ENCODE measurements around the gene SHISA6.

The SHISA6 gene

GRCh38 chr17:11292491-11292890, 51.5 kb downstream of the SHISA6 start:
- H3K79me2 ChIP-seq (ENCODE audit: insufficient read depth, low read length), result no peaks in the 10 kb centered on the region
- H3K27me3 ChIP-seq (ENCODE audit: insufficient read depth, low read length), result no peaks in the 10 kb centered on the region
- H3F3A ChIP-seq (ENCODE audit: insufficient read depth, low read length), result no peaks in the 10 kb centered on the region
- H3K36me3 ChIP-seq (ENCODE audit: insufficient read depth, low read length), result no peaks in the 10 kb centered on the region
- no peak overlapping the region for H2AFZ ChIP-seq (ENCODE audit: low read length)
- H3K4me3 ChIP-seq (ENCODE audit: low read depth, low read length, poor library complexity, severe bottlenecking), result no peak overlapping the region
- H3K9me3 ChIP-seq (ENCODE audit: low read length), result no peaks in the 10 kb centered on the region
- no peaks in the 10 kb centered on the region for H4K20me1 ChIP-seq (ENCODE audit: insufficient read depth, low read length)
- H3K4me2 ChIP-seq (ENCODE audit: low read length), result no peak overlapping the region
- no peaks in the 10 kb centered on the region for H3K4me1 ChIP-seq (ENCODE audit: insufficient read depth, low read length, severe bottlenecking)
- no peak overlapping the region for H3K9ac ChIP-seq (ENCODE audit: low read length)
- no peak overlapping the region for H3K27ac ChIP-seq (ENCODE audit: low read depth, low read length, poor library complexity, severe bottlenecking)
- no peaks in the 10 kb centered on the region for H3K9me2 ChIP-seq (ENCODE audit: low read depth, low read length)
- TF ChIP-seq EZH2 (IDR thresholded peaks at IDR 0.05; ENCODE audit: borderline replicate concordance, low read length) (no peak), CTCF (IDR thresholded peaks at IDR 0.05; ENCODE audit: low read length) (no peak)

GRCh38 chr17:11293480-11293879, 52.5 kb downstream of the SHISA6 start:
- Histone ChIP-seq H3K9ac (ENCODE audit: low read length) (no peak overlapping the region), H3K9me2 (ENCODE audit: low read depth, low read length) (no peaks in the 10 kb centered on the region), H3K27me3 (ENCODE audit: insufficient read depth, low read length) (no peaks in the 10 kb centered on the region), H3K36me3 (ENCODE audit: insufficient read depth, low read length) (no peaks in the 10 kb centered on the region), H3K4me2 (ENCODE audit: low read length) (no peak overlapping the region), H3K79me2 (ENCODE audit: insufficient read depth, low read length) (no peaks in the 10 kb centered on the region), H3F3A (ENCODE audit: insufficient read depth, low read length) (no peaks in the 10 kb centered on the region), H4K20me1 (ENCODE audit: insufficient read depth, low read length) (no peaks in the 10 kb centered on the region), H3K4me3 (ENCODE audit: low read depth, low read length, poor library complexity, severe bottlenecking) (no peak overlapping the region), H3K9me3 (ENCODE audit: low read length) (no peaks in the 10 kb centered on the region), H2AFZ (ENCODE audit: low read length) (no peak overlapping the region), H3K27ac (ENCODE audit: low read depth, low read length, poor library complexity, severe bottlenecking) (no peak overlapping the region), H3K4me1 (ENCODE audit: insufficient read depth, low read length, severe bottlenecking) (no peaks in the 10 kb centered on the region)
- TF ChIP-seq EZH2 (IDR thresholded peaks at IDR 0.05; ENCODE audit: borderline replicate concordance, low read length), result no peak
- TF ChIP-seq CTCF (IDR thresholded peaks at IDR 0.05; ENCODE audit: low read length), result no peak

GRCh38 chr17:11294826-11295225, 53.8 kb downstream of the SHISA6 start:
- Histone ChIP-seq H3K9ac (ENCODE audit: low read length) (no peak overlapping the region), H4K20me1 (ENCODE audit: insufficient read depth, low read length) (no peaks in the 10 kb centered on the region), H3K27me3 (ENCODE audit: insufficient read depth, low read length) (no peaks in the 10 kb centered on the region), H3K36me3 (ENCODE audit: insufficient read depth, low read length) (no peaks in the 10 kb centered on the region), H3K4me2 (ENCODE audit: low read length) (no peak overlapping the region), H3K9me3 (ENCODE audit: low read length) (no peaks in the 10 kb centered on the region), H3K27ac (ENCODE audit: low read depth, low read length, poor library complexity, severe bottlenecking) (no peak overlapping the region), H3K4me3 (ENCODE audit: low read depth, low read length, poor library complexity, severe bottlenecking) (no peak overlapping the region), H3K9me2 (ENCODE audit: low read depth, low read length) (no peaks in the 10 kb centered on the region), H2AFZ (ENCODE audit: low read length) (no peak overlapping the region), H3K4me1 (ENCODE audit: insufficient read depth, low read length, severe bottlenecking) (no peaks in the 10 kb centered on the region), H3F3A (ENCODE audit: insufficient read depth, low read length) (no peaks in the 10 kb centered on the region), H3K79me2 (ENCODE audit: insufficient read depth, low read length) (no peaks in the 10 kb centered on the region)
- TF ChIP-seq CTCF (IDR thresholded peaks at IDR 0.05; ENCODE audit: low read length), result no peak
- no peak for TF ChIP-seq EZH2 (IDR thresholded peaks at IDR 0.05; ENCODE audit: borderline replicate concordance, low read length)
